Measurements from ENCODE around the gene RABGAP1L. TPM values are rescaled to one million over a fixed set of nuclear protein-coding genes. Genes with fewer than 3 reads are reported as not detected.

The RABGAP1L gene
- total and polyA plus RNA-seq, 5 experiments from 2014 or later = 36.8 to 93.6 (median 59.8) TPM

DNA sequence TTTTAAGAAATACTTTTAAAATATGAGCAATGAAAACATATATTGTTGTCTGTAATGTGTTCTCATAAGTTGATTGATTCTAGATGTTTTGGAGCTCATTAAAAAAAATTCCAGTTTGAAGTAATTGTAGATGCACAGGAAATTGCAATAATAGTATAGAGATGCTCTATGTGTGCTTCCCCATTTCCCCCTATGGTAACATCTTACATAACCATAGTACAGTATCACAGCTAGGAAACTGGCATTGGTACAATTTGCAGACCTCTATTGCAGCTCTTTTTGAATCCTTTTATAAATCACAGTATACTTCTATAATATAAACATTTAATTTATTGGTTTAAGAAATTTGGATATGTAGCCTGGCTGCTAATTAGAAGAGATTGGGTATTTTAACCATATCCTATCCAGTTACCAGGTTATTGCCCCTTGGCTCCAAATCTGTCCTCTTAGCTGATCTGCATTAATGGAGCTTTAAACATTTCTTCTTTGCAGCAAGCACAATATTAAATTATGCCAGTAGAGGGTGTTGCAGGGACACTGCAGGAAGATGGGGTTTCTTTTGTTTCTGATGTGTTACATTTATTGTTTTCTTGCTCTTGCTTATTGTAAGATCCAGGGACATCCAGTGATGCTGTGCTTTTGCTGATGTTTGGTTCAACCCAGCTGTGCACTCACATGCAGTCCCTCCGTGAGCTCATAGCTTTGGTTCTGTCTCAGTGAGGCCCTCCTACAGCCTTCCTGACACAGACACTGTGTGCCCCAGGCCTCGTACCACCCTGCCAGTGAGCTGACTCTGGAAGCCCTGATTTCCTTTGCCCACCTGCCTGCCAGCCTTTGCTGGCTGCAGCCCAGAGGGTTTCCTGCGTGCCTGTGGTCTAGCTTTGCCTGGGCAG is 103.3 kb downstream of the RABGAP1L start:
- H3K36me3 Mint-ChIP-seq = peaks cover 0 to 11% (median 2%) of the 10 kb centered on the region in 3 donors
- DNase-seq (peak in 3 of 10 donors; percentile 2 to 28 (median 21)), ATAC-seq (peak in 1 of 2 donors; percentile 25)
- no peak overlapping the region for H3K4me3 Mint-ChIP-seq
- peaks cover 0 to 7% (median 2%) of the 10 kb centered on the region in 4 donors for H3K4me1 Mint-ChIP-seq
- POLR2A ChIA-PET = no interaction called here
- no peaks in the 10 kb centered on the region for H3K9me3 Mint-ChIP-seq
- no peaks in the 10 kb centered on the region for H3K27me3 Mint-ChIP-seq
- H3K27ac Mint-ChIP-seq = peak overlapping the region in 3 of 10 donors; percentile 16 to 45 (median 25)

DNA sequence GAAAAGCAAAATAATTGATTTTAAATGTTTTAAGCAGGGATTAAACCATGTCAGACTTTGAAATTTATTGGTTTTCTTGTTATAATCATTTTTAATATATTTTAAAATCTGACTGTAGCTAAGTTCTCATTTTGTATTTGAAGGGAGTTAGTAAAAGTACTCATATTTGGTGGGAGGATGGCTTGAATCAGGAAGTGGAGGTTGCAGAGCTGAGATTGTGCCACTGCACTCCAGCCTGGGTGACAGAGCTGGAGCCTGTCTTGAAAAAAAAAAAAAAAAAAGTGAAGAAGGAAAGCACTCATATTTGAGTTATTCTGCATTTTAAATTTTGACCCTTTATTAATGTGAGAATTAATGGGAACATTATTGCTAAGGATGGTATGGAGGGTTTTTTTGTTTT is 106.0 kb downstream of the RABGAP1L start:
- no peaks in the 10 kb centered on the region for H3K9me3 Mint-ChIP-seq
- H3K27me3 Mint-ChIP-seq = no peaks in the 10 kb centered on the region
- peaks cover 0 to 13% (median 2%) of the 10 kb centered on the region in 4 donors for H3K4me1 Mint-ChIP-seq
- H3K4me3 Mint-ChIP-seq = no peak overlapping the region
- peaks cover 0 to 15% (median 2%) of the 10 kb centered on the region in 3 donors for H3K36me3 Mint-ChIP-seq
- POLR2A ChIA-PET = no interaction called here
- no peak for DNase-seq
- H3K27ac Mint-ChIP-seq = no peak overlapping the region
- ATAC-seq = no peak

DNA sequence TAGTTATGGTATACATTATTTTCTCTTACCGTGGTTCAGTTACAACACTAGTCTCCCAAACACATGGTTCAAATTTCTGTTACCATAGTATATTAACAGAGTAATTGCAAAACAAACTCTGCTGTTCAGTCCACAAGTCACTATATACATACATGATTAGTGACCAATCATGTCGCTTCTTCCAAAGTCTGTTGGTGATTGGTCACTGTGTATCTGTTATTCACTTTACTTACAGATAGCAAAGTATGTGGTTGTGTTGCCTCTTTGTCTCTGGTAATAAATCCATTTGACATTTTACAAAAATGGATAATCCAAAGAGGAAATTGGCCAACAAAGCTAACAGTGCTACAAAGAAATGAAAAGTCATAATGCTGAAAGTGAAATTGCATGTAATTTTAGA is 107.2 kb downstream of the RABGAP1L start:
- DNase-seq (no peak), ATAC-seq (no peak)
- H3K27ac Mint-ChIP-seq = no peak overlapping the region
- POLR2A ChIA-PET = no interaction called here
- peaks cover 0 to 14% (median 2%) of the 10 kb centered on the region in 3 donors for H3K36me3 Mint-ChIP-seq
- no peaks in the 10 kb centered on the region for H3K9me3 Mint-ChIP-seq
- peaks cover 0 to 13% (median 2%) of the 10 kb centered on the region in 4 donors for H3K4me1 Mint-ChIP-seq
- H3K27me3 Mint-ChIP-seq = no peaks in the 10 kb centered on the region
- no peak overlapping the region for H3K4me3 Mint-ChIP-seq

DNA sequence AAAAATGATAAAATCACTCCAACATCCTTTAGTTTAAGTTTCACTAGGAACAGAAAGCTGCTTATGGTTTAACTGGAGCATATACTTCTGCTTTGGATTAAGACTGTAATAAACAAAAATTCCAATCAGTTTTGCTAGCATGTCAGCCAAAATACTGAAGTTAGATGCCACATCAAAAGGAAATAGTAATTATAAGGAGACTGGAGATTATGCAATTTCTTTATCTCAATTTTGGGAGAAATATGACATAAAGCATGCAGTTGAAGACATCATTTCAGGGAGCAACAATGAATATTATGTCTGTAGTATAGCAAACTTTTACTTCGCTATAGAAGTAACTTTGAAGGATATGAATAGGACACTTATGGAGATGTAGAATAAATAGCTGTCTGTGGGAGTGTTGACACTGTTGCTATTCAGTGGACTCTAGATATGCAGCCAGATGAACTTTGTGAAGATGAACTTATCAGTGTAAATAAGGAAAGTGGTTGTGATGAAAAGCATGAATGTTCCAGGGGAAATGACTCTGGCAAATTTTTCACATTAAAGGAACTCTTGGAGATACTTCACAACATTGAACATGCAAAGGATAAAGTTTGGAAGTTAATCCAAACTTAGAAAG is 107.8 kb downstream of the RABGAP1L start:
- no peak for DNase-seq
- Mint-ChIP-seq H3K4me1 (peaks cover 0 to 13% (median 2%) of the 10 kb centered on the region in 4 donors), H3K36me3 (peaks cover 0 to 14% (median 2%) of the 10 kb centered on the region in 3 donors), H3K27me3 (no peaks in the 10 kb centered on the region), H3K27ac (no peak overlapping the region), H3K9me3 (no peaks in the 10 kb centered on the region), H3K4me3 (no peak overlapping the region)
- POLR2A ChIA-PET = no interaction called here
- ATAC-seq = no peak

DNA sequence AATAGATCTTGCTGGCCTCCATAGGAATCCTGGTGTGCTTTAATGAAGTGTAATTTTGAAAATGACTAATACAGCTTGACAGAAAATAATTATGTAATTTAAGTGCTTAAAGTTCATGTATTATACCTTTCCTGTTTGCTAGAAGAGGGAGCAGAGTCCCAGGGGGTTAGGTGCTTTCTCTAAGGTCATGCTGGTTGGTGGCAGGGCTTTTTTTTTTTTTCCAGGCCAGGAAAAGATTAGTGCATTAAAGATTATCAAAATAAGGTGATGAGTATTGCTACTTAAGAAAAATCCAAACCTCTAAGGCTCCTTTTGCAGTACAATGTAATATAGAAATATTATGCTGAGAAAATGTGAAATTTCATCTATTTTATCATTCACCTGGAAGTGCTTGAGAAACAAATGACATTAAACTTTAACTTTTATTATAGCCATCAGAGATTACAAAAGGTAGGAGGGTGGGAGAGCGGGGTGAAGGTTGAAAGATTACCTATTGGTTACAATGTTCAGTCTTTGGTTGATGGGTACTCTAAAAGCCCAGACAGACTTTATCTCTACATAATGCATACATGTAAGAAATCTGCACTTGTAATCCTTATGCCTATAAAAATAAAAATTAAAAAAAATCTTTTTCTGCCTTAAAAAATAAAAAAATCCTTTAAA is 110.8 kb downstream of the RABGAP1L start:
- Mint-ChIP-seq H3K9me3 (no peaks in the 10 kb centered on the region), H3K27ac (peak overlapping the region in 1 of 10 donors; percentile 12), H3K36me3 (peaks cover 0 to 26% (median 2%) of the 10 kb centered on the region in 3 donors), H3K4me3 (no peak overlapping the region), H3K4me1 (peaks cover 0 to 17% (median 0%) of the 10 kb centered on the region in 4 donors), H3K27me3 (no peaks in the 10 kb centered on the region)
- POLR2A ChIA-PET = no interaction called here
- DNase-seq (no peak), ATAC-seq (no peak)

DNA sequence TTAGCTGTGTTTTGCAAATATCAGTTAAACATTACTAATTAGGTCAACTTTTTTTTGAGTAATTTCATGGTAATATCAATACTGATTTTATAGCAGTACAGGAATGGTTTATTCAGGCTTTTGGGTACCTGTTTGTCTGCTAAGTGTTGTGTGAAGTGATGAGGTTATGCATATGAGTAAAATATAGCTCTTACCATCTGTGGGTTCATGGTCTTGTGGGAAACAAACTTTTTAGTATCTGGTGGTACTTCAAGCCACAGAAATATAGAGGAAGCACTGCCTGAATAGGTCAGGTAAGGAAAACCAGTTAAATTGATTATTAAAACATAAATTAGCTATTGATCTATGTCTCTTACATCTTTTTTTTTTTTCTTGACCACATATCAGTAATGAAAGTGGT is 113.9 kb downstream of the RABGAP1L start:
- peaks cover 0 to 11% (median 0%) of the 10 kb centered on the region in 4 donors for H3K4me1 Mint-ChIP-seq
- ATAC-seq (no peak), DNase-seq (no peak)
- POLR2A ChIA-PET = no interaction called here
- no peaks in the 10 kb centered on the region for H3K9me3 Mint-ChIP-seq
- no peak overlapping the region for H3K4me3 Mint-ChIP-seq
- no peaks in the 10 kb centered on the region for H3K27me3 Mint-ChIP-seq
- peaks cover 0 to 29% (median 3%) of the 10 kb centered on the region in 3 donors for H3K36me3 Mint-ChIP-seq
- H3K27ac Mint-ChIP-seq = peak overlapping the region in 1 of 10 donors; percentile 4

DNA sequence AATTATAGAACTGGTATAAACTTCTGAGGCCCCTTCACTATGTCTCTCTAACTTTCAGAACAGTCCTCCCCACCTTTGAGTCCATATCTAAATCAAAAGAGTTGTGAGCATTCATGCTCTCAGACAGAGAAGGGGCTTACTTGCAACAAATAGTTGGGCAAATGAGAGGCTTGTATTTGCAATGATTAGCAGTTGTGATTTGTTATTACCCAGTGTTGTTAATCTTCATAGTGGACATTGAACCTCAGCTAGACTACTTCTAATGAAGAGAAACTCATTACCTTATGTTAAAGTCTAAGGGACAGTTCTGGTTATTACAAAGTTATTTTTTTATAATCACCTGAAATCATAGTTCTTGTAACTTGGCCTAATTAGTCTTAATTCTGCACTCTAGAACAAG is 114.5 kb downstream of the RABGAP1L start:
- Mint-ChIP-seq H3K9me3 (no peaks in the 10 kb centered on the region), H3K4me1 (peaks cover 0 to 11% (median 0%) of the 10 kb centered on the region in 4 donors), H3K27me3 (no peaks in the 10 kb centered on the region), H3K27ac (no peak overlapping the region), H3K4me3 (no peak overlapping the region), H3K36me3 (peaks cover 0 to 34% (median 7%) of the 10 kb centered on the region in 3 donors)
- ATAC-seq (no peak), DNase-seq (no peak)
- POLR2A ChIA-PET = no interaction called here

DNA sequence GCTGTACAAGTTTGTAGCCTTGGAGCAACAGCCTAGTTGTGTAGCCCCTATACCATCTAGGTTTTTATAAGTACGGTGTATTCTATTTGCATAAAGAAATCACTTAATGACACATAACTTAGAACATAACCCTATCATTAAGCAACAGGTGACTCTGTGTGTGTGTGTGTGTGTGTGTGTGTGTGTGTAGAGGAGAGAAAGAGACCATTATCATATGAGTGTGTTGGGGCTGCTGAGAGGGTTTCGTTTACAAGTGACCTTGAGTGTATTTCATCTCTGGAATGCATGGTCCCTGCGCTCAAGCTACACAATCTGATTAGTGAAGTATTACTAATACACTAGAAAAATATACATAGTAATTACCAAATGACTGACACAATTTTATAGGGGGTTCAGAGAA is 115.1 kb downstream of the RABGAP1L start:
- POLR2A ChIA-PET = no interaction called here
- Mint-ChIP-seq H3K36me3 (peaks cover 0 to 30% (median 7%) of the 10 kb centered on the region in 3 donors), H3K27me3 (no peaks in the 10 kb centered on the region), H3K27ac (no peak overlapping the region), H3K9me3 (no peaks in the 10 kb centered on the region), H3K4me1 (peaks cover 0 to 11% (median 0%) of the 10 kb centered on the region in 4 donors), H3K4me3 (no peak overlapping the region)
- ATAC-seq (no peak), DNase-seq (no peak)

DNA sequence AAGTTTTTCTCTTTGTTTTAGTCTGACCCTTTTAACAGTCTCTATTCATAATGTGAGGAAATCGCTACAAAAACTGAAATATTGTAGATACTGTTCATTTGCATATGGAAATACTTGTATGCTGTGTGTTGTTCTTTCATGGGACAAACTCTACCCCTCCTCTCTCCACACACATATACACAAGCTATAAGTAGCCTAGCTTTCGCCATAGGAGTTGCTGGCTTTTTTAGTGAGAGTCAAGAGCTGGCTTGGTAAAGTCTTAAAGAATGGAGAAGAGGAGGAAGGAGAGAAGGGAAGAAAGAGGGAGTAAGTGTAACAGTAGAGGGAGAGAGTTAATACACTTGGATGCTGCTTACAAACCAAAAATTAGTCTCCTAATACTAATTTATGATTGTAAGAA is 115.6 kb downstream of the RABGAP1L start:
- no peaks in the 10 kb centered on the region for H3K27me3 Mint-ChIP-seq
- no peak for ATAC-seq
- H3K4me3 Mint-ChIP-seq = no peak overlapping the region
- H3K4me1 Mint-ChIP-seq = peaks cover 0 to 9% (median 0%) of the 10 kb centered on the region in 4 donors
- peaks cover 3 to 34% (median 11%) of the 10 kb centered on the region in 3 donors for H3K36me3 Mint-ChIP-seq
- no peaks in the 10 kb centered on the region for H3K9me3 Mint-ChIP-seq
- peak overlapping the region in 1 of 10 donors; percentile 45 for H3K27ac Mint-ChIP-seq
- POLR2A ChIA-PET = no interaction called here
- no peak for DNase-seq

DNA sequence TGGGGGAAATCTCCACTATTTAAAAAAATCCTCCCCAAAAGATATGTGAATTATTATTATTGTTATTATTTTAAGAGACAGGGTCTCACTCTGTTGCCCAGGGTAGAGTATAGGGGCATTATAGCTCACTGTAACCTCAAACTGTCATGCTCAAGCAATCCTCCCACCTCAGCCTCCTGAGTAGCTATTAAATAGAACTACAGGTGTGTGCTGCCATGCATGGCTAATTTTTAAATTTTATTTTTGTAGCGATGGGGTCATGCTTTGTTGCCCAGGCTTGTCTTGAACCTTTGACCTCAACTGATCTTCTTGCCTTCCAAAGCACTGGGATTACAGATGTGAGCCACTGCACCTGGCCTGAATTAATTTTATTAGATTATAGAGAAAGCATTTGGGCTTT is 116.8 kb downstream of the RABGAP1L start:
- Mint-ChIP-seq H3K27ac (no peak overlapping the region), H3K4me1 (peaks cover 0 to 6% (median 0%) of the 10 kb centered on the region in 4 donors), H3K9me3 (peaks cover 0 to 6% (median 0%) of the 10 kb centered on the region in 9 donors), H3K4me3 (no peak overlapping the region), H3K36me3 (peaks cover 3 to 46% (median 22%) of the 10 kb centered on the region in 3 donors), H3K27me3 (no peaks in the 10 kb centered on the region)
- DNase-seq (no peak), ATAC-seq (no peak)
- POLR2A ChIA-PET = no interaction called here

DNA sequence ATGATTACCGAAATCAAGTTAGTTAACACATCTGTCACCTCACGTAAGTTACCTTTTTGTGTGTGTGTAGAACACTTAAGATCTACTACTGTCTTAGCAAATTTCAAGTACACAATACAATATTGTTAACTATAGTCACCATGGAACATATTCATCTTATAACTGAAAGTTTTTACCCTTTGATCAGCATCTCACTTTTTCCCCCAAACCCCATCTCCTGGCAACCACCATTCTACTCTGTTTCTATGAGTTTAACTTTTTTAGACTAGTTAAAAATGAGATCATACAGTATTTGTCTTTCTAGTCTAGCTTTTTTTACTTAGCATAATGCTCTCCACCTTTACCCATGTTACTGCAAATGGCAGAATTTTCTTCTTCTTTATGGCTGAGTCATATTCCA is 124.7 kb downstream of the RABGAP1L start:
- Mint-ChIP-seq H3K27ac (no peak overlapping the region), H3K9me3 (peaks cover 0 to 28% (median 17%) of the 10 kb centered on the region in 9 donors), H3K27me3 (no peaks in the 10 kb centered on the region), H3K36me3 (peaks cover 51 to 91% (median 85%) of the 10 kb centered on the region in 3 donors), H3K4me3 (no peak overlapping the region), H3K4me1 (peaks cover 0 to 3% (median 2%) of the 10 kb centered on the region in 4 donors)
- no peak for ATAC-seq
- no peak for DNase-seq
- POLR2A ChIA-PET = no interaction called here

DNA sequence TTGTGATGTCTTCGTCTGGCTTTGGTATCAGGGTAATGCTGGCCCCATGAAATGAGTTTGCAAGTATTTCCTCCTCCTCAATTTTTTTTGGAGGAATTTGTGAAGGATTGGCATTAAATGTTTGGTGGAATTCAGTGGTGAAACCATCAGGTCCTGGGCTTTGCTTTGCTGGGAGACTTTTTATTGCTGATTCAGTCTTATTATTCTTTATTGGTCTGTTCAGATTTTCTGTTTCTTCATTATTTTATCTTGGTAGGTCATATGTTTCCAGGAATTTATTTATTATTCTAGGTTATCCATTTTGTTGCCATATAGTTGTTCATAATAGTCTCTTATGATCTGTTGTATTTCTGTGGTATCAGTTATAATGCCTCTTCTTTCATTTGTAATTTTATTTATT is 126.7 kb downstream of the RABGAP1L start:
- H3K27me3 Mint-ChIP-seq = no peaks in the 10 kb centered on the region
- no peak overlapping the region for H3K4me3 Mint-ChIP-seq
- DNase-seq = no peak
- peak overlapping the region in 1 of 10 donors; percentile 40 for H3K27ac Mint-ChIP-seq
- peaks cover 0 to 47% (median 30%) of the 10 kb centered on the region in 9 donors for H3K9me3 Mint-ChIP-seq
- POLR2A ChIA-PET = no interaction called here
- H3K36me3 Mint-ChIP-seq = peaks cover 64 to 93% (median 90%) of the 10 kb centered on the region in 3 donors
- peaks cover 0 to 3% (median 2%) of the 10 kb centered on the region in 4 donors for H3K4me1 Mint-ChIP-seq
- no peak for ATAC-seq

Measured in naive thymus-derived CD8-positive, alpha-beta T cell (primary cell).